Astrocyte of the hippocampus (primary cell): ENCODE data around the gene PPM1H.
"Not testable (repeated sequence)": the region's sequence is repeated elsewhere in the genome, so short reads cannot be mapped to it uniquely, and the experiment has no call there.

ENCODE experiments used
- DNase-seq: peaks from one replicate; pipeline ENCODE4 v3.0.0; 2011; ENCODE audit warnings: low read depth, low spot score

PPM1H gene, protein sequence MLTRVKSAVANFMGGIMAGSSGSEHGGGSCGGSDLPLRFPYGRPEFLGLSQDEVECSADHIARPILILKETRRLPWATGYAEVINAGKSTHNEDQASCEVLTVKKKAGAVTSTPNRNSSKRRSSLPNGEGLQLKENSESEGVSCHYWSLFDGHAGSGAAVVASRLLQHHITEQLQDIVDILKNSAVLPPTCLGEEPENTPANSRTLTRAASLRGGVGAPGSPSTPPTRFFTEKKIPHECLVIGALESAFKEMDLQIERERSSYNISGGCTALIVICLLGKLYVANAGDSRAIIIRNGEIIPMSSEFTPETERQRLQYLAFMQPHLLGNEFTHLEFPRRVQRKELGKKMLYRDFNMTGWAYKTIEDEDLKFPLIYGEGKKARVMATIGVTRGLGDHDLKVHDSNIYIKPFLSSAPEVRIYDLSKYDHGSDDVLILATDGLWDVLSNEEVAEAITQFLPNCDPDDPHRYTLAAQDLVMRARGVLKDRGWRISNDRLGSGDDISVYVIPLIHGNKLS

DNA sequence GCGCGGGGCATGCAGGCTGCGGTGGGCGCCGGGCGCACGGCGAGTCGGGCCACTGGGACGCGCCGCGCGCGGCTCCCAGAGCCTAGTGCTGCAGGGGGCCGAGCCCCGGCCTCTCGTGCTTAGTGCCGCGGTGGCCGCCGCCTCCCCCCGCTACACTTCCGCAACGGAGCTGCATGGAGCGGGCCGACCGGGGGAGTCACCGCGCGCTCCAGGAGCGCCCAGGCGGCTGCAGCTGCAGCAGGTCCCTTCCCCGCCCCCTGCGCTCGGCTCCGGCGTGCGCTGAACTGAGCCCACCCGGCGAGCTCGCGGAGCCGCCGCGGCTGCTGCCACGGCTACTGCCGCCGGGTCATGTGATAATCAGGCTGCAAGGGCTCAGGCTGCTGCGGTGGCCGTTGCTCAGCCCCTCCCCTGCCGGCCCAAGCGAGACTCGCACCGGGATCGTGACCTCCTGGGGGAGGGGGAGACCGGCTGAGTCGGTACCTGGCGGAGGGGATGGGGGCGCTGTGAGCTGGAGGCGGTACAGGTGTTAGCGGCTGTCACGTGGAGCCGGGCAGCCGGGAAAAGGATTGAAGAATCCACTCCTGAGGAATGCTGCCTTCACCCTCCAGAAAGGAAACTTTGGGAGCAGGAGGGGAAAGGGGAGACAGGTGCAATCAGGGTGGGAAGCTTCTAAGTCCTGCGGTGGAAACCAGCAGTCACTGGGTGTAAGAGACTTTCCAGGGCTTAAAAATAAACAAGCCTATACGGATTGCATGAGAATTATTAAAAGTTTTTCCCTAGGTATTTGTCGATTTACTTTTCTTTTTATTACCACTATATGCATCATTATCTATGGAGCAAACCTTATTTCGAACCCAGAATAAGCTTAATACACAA is at the start of gene PPM1H:
Gene PPM1H, minus strand, starts transcription at position 352 of the 876 bp plus-strand sequence. CDS start 414 bp downstream, outside the sequence.
- peak; percentile 71 for DNase-seq

DNA sequence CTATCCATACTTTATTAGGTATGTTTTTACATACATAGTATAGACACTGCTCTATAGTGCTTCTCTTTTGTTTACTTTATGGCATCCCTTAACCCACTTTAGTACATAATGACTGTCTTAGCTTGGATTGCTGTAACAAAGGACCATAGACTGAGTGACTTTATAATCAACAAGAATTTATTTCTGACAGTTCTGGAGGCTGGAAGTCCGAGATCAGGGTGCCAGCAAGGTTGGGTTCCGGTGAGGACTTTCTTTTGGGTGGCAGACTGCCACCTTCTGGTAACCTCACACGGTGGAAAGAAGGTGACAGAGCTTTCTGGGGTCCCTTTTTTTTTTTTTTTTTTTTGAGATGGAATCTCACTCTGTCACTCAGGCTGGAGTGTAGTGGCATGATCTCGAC is 48.6 kb upstream of the PPM1H start:
- no peak for DNase-seq

DNA sequence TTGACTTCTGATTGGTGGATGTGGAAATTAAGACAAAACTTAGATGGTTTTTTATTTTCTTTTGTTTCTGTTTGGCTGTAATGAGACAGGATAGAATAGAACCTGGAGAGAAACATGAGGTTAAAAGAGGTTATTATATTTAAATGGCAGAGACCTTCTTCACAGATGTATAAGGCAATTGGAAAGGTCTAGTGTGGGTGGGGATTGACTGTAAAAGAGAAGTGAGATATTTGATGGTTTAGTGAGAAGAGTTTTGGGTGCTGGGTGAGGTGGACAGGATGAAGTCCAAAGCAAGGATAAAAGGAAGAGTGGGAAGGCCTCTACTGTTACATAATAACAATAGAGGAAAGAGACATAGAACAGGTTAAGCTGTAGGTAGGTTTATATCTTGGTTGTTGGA is 43.8 kb upstream of the PPM1H start:
- no peak for DNase-seq

DNA sequence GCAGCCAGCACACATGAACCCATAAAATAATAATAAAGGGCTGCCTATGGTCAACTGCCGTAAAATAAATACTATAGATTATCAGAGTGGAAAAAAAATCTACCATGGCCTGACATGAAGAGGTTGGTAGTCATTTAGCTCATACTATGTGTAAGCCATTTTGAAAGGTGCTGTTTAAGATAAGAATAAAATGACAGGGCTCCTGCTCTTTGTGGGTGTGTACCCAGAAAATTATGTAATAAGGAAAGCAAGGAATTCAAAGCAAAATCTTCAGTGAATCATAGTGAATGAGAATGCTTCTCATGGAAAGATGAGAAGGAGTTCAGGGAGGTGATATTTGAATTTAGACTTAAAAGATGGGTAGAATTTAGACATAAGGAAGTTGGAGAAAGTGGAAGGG is 42.9 kb upstream of the PPM1H start:
- no peak for DNase-seq

DNA sequence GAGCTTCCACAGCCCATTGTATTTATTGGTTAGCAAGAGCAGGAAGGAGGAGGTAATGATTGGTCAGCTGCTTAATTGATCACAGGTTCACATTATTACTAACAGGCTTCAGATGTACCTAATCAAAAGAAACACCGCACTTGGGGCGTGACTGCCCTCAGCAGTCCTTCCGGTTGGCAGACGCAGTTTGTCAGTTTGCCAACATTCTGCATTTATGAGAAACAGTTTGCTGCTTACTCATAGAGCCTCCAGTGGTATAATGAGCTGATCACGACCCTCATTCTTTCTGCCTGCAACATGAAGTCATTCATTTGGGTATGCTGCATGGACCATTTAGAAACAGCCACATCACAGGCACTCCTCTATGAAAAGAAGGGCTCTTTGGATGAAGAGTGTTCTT is 42.5 kb upstream of the PPM1H start:
- DNase-seq: peak; percentile 34

DNA sequence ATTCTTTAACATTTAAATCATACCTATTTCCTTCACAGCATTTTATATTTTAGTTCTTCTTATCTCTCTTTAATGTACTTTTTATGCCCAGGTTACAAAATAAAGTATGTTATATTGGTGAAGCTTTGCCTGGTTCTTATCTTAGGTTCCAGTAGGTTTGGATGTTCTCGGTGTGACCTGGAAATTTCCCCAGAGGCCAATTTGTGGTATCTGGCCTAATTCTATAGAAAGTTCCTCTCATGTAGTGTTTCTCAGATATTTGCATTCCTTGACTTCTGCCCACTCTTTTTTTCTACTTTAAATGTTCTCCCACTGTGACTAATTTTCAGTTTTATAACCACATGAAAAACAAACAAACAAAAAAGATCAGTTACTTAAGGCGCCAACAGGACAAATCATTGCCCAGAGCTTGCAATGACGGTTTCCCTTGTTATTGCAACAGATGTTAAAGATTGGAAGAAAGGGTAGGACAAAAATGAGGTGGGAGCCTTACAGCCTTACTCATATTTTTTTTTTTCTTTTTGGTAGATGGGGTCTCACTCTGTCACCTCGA is 41.2 kb upstream of the PPM1H start:
- DNase-seq: no peak

DNA sequence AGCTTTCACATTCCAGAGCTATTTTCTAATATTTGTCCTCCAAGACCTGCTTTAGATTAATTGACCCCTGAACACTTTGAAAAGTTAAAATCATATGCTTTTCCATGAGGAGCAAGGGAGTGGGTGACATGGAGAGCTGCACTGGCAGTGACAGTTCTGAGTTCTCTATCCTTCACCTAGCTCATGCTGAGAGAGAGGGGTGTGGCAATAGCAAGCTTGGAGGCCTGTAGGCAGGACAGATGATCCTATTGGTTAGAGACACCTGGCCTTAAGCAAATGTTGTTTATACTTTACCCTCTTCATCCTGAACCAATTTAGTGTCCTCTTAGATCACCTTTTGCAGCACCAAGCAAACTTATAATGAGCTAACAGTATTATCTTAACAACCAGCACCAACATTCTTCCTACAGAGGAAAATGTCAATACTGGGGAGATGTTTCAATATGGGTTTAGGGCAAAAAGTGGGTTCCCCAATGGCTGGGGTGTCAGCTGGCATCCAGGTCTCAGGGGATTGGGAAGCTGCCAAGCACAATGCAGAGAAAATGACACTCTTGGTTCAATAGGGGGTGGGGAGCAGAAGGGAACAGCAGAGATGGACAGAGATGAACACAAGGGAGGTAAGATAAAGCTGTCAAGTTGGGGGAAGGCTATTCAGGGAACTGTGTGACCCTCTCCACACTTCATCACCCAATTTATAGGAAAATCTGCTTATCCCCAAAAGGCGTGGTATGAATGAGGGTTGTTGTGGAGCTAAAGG is 37.0 kb upstream of the PPM1H start:
- no peak for DNase-seq

DNA sequence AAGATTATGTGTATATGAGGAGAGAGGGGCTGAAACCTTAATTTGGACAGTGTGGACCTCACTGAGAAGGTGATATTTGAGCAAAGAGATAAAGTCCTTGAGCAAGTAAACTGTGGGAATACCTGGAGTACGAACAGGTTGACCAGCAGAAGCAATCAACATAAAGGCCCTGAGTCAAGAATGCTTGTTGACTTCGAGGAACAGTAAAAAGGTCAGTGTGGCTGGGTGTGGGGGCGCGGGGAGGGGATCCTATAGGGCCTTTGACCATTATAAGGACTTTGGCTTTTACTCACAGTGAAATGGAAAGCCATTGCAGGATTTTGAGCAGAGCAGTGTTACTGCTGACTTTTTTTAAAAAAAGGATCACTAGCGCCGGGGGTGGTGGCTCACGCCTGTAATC is 34.7 kb upstream of the PPM1H start:
- DNase-seq: no peak

DNA sequence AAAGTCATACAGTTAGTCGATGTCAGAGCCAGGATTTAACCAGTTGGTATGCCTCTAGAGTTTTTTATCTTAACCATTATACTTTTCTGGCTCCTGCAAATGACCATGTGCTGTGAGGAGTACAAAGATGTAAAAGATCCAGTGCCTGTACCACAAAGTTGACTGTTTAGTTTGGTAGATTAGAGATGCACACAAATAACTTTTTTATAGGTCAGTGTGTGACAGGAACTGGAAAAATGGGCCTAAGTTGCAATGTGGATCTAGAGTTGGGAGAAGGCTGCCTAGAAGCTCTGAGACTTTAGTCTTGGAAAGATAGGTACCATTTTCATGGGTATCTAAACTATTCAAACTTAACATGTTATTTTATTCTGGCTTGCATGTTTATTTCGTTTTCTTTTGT is 32.8 kb upstream of the PPM1H start:
- no peak for DNase-seq

DNA sequence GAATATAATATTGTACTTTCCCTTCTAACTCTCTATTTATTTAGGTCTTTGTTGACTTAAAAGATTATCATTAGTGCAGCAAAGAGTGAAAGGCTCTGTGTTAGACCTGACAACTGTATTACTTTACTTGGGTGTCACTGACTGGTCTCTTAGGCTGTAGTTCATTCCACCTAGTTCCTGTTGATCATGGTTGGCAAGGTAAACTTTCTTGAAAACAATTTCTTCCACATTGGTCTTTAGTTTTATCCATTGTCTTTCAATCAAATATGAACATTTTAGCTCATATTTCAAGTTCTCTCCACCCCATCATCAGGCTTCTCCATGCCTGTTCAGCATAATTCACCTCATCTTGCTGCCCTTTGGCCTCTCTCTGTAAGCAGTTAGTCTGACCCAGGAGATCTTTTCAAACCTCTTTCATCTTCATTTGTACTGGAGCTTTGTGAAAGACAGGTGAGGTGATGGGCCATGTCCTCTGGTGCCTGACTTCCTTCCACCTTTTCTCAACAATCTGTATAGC is 32.1 kb upstream of the PPM1H start:
- no peak for DNase-seq

DNA sequence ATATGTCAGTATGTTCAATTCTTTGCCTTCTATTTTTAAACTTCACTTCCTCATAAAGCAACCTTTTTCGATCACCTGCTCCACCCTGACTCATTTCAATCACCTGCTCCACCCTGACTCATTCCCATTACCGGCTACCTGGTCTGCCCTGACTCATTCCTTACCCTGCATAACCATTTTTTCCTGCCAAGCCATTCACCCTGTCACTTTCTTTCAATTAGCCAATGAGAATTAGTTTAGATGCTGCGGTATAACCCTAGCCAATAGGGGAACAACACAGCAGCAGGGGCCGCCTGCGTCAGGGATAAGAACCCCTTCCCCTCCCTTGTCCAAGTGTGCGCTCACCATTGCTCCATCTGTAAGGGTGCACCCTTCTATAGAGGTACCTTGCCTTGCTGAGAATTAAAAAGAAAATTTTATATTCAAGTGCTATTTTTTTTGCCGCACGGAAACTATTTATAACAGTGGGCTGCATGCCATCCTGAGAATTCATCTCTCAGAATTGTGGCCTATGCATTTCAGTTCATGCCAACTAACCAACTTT is 31.6 kb upstream of the PPM1H start:
- DNase-seq: not testable (repeated sequence)

DNA sequence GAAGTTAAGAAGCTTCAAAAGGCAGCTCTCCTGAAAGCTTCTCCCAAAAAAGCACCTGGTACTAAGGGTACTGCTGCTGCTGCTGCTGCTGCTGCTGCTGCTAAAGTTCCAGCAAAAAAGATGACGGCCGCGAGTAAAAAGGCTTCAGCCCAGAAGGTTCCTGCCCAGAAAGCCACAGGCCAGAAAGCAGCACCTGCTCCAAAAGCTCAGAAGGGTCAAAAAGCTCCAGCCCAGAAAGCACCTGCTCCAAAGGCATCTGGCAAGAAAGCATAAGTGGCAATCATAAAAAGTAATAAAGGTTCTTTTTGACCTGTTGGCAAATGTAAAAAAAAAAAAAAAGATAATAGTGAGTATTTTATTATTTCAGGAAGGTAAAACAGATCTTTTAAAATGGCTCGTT is 30.8 kb upstream of the PPM1H start:
- DNase-seq: not testable (repeated sequence)

DNA sequence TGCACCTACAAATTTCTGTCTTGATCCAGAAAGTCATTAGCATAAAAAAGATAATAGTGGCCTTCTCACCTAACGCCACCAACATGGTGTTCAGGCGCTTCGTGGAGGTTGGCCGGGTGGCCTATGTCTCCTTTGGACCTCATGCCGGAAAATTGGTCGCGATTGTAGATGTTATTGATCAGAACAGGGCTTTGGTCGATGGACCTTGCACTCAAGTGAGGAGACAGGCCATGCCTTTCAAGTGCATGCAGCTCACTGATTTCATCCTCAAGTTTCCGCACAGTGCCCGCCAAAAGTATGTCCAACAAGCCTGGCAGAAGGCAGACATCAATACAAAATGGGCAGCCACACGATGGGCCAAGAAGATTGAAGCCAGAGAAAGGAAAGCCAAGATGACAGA is 30.3 kb upstream of the PPM1H start:
- DNase-seq: not testable (repeated sequence)

DNA sequence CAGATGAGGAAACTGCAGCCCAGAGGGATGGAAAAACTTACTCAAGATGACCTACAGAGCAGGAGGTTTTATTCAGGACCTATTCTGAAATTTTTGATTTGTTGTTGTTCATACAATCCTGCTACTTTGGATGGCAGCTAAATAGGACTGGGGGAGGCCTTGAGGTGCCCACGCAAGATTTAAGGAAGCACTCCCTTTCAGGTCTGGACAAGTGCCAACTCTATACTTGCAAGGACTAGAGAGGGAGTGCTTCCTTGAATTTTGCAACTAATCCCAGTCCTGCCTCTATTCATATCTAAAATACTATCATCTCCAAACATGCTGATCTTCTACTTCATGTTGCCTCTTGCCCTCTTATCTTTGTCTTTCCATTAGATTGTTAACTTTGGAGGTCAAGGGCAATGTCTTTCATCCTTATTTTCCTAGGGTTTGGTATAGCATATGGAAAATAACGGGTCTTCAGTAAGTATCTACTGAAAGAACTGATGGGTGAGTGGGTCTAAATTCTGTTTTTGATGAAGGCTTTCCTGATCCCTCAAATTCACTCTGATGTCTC is 28.6 kb upstream of the PPM1H start:
- DNase-seq: no peak

DNA sequence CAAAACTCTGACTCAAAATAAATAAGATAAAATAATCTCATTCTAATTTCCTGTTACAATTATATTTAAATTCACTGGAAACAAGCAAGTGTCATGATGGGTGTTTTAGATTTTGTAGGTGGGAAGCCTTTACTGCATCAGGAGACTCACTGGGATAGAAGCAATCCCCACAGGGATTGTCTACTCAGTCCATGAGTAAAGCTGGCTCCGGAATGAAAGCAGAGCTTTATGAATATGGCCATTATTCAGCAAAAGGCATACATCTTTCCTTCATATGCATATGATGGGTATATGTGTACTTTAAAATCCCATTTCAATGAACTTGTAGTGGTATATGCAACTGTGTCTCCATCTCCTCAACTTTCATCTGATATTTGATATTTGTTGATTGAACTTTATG is 25.4 kb upstream of the PPM1H start:
- no peak for DNase-seq

DNA sequence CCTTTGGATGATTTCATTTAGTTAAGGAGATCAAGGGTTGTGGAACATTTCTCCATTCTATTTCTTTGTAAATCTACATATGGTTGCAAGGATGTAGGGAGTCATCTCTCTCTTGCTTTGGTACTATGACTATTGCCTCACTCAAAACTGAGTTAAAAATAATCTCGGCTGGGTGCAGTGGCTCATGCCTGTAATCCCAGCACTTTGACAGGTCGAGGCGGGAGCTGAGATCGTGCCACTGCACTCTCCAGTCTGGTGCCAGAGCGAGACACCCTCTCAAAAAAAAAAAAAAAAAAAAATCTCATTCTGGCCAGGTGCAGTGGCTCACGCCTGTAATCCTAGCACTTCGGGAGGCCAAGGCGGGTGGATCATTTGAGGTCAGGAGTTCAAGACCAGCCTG is 24.8 kb upstream of the PPM1H start:
- no peak for DNase-seq

DNA sequence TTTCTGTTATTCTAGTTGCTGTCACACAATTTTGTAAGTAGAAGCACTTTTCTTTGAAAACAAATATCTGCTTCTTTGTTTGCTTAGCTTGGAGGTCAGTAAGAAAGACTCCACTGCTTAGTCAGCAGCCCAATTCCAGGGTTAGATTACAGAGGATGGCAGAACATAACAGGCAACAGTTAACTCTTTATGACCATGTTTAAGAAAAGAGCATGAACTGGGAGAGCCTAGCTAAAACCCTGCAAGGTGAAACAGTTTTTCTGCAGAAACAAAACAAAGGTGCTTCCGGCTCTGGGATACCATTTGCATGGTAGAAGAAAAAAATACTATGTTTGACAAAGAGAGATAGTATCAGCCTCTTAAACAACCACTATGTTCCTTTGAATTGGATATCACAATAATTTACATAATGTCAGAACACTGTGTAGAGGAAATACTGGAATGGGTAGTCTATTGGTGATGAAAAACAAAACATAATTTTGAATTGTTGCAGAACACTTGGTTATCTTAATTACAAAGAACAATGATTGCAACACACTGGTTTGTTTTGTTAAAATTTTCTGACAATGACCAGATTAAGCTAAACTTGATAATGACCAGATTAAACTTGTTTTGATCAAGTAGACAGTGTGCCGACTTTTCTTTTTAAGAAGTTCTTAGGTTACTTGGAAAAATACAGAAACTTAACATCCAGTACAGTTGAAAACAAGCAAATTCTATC is 22.4 kb upstream of the PPM1H start:
- DNase-seq: peak; percentile 20

DNA sequence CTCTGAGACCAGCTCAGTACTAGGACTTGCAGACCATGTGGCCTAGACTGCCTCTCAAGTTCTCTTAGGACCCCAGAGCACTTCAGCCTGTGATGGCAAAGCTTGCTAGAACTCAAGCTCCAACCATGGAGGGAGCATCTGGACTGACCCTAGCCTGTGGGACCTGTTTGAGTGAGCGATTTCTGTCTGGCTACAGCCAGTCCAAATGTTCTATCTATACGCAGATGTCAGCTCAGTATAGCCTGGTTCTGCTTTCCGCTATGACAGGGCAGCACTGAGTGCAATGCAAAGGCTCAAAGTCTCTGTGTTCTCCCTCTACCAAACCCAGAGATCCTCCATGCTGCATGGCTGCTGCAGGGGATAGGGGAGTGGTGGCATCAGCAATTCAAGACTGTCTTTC is 20.7 kb upstream of the PPM1H start:
- DNase-seq: no peak

DNA sequence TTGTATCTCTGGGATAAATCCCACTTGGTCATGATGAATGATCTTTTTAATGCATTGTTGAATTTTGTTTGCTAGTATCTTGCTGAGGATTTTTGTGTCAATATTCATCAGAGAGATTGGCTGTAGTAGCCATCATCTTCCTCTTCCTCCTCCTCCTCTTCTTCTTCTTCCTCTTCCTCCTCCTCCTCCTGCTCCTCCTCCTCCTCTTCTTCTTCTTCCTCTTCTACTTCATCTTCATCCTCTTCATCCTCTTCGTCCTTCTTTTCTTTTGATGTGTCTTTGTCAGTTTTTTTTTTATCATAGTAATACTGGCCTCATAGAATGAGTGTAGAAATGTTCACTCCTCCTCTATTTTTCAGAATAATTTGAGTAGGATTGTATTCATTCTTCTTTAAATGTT is 15.4 kb upstream of the PPM1H start:
- DNase-seq: no peak

DNA sequence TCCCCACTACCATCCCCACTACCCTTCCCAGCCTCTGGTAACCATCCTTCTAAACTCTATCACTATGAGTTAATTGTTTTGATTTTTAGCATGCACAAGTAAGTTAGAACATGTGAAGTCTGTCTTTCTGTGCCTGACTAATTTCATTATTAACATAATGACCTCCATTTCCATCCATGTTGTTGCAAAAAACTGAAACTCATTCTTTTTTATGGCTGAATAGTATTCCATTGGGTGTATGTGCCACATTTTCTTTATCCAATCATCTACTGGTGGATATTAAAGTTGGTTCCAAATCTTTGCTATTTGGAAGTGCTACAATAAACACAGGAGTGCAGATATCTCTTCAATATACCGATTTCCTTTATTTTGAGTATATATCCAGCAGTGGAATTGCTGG is 13.2 kb upstream of the PPM1H start:
- no peak for DNase-seq
